Calu3 (cell line): ENCODE results near the gene SLC5A6. TPM values are rescaled to one million over a fixed set of nuclear protein-coding genes. Genes with fewer than 3 reads are reported as not detected.

Experiments used
- BruUV-seq: library from RNA; stranded (reverse); fragments of 400-500 nt; replicated peaks from 2 replicates; lab custom pipeline; 2021; lab: Mats Ljungman, UMichigan
- CTCF ChIA-PET: fragments of 300-600 bp; sonication (Branson Sonifier 250); formaldehyde crosslinking; loops from one replicate; lab custom pipeline; 2022; ENCODE audit warnings: antibody characterized with exemption; lab: Charles Lee
- DNase-seq: peaks from one replicate; pipeline ENCODE4 v3.0.0; 2022
- H3K27ac Mint-ChIP-seq: one replicate; pipeline ENCODE4 v1.8.0; 2022; ENCODE audit warnings: mixed read lengths; ENCODE audit not compliant: unreplicated experiment
- H3K27me3 Mint-ChIP-seq: one replicate; pipeline ENCODE4 v1.8.0; 2022; ENCODE audit warnings: mixed read lengths; ENCODE audit not compliant: unreplicated experiment
- H3K36me3 Mint-ChIP-seq: one replicate; pipeline ENCODE4 v1.8.0; 2022; ENCODE audit warnings: mild to moderate bottlenecking, moderate library complexity, mixed read lengths; ENCODE audit not compliant: insufficient read depth, unreplicated experiment
- H3K4me1 Mint-ChIP-seq: one replicate; pipeline ENCODE4 v1.8.0; 2022; ENCODE audit warnings: mild to moderate bottlenecking, low read depth, mixed read lengths; ENCODE audit not compliant: unreplicated experiment
- H3K4me3 Mint-ChIP-seq: one replicate; pipeline ENCODE4 v1.8.0; 2022; ENCODE audit warnings: mild to moderate bottlenecking, low read depth, moderate library complexity, mixed read lengths; ENCODE audit not compliant: unreplicated experiment
- H3K9me3 Mint-ChIP-seq: one replicate; pipeline ENCODE4 v1.8.0; 2022; ENCODE audit warnings: low read depth, mixed read lengths; ENCODE audit not compliant: unreplicated experiment
- intact Hi-C: fragments of 100-400 bp; cut with micrococcal nuclease; formaldehyde crosslinking; loops from one replicate; pipeline ENCODE4 v1.10.0; 2022; ENCODE audit not compliant: unreplicated experiment
- total RNA-seq: library from RNA; stranded (reverse); gene quantifications from 2 replicates; pipeline ENCODE4 v1.2.3, GENCODE V29; 2022
- TF ChIP-seq, protein P1 (sequence below): fragments of 200-600 bp; IDR thresholded peaks from one replicate; pipeline ENCODE4 v1.8.0; 2022; ENCODE audit warnings: antibody characterized with exemption; ENCODE audit not compliant: unreplicated experiment

SLC5A6 gene
- total RNA-seq, 1 experiment from 2014 or later: 39.6 TPM

GRCh38 chr2:27204566-27204965, 7.5 kb downstream of the SLC5A6 start:
- no peak for DNase-seq

GRCh38 chr2:27203741-27204140, 8.3 kb downstream of the SLC5A6 start:
- no TSS peak for BruUV-seq
- intact Hi-C loops: no loop called here
- no peak overlapping the region for H3K27ac Mint-ChIP-seq
- no peak overlapping the region for H3K4me3 Mint-ChIP-seq
- no peaks in the 10 kb centered on the region for H3K9me3 Mint-ChIP-seq
- peaks cover 18% of the 10 kb centered on the region for H3K36me3 Mint-ChIP-seq
- CTCF ChIA-PET: interaction anchor here (0.6 kb wide), 1 partner anchor 68 kb away, joined by 3 read pairs; no protein-coding TSS in a partner anchor
- H3K27me3 Mint-ChIP-seq: no peaks in the 10 kb centered on the region
- TF ChIP-seq, protein P1, sequence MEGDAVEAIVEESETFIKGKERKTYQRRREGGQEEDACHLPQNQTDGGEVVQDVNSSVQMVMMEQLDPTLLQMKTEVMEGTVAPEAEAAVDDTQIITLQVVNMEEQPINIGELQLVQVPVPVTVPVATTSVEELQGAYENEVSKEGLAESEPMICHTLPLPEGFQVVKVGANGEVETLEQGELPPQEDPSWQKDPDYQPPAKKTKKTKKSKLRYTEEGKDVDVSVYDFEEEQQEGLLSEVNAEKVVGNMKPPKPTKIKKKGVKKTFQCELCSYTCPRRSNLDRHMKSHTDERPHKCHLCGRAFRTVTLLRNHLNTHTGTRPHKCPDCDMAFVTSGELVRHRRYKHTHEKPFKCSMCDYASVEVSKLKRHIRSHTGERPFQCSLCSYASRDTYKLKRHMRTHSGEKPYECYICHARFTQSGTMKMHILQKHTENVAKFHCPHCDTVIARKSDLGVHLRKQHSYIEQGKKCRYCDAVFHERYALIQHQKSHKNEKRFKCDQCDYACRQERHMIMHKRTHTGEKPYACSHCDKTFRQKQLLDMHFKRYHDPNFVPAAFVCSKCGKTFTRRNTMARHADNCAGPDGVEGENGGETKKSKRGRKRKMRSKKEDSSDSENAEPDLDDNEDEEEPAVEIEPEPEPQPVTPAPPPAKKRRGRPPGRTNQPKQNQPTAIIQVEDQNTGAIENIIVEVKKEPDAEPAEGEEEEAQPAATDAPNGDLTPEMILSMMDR: no peak
- no peak for DNase-seq
- H3K4me1 Mint-ChIP-seq: no peaks in the 10 kb centered on the region

More at GRCh38 chr2:27204566-27204965, 7.5 kb downstream of the SLC5A6 start:
- intact Hi-C loops: no loop called here
- BruUV-seq: no TSS peak
- Mint-ChIP-seq H3K9me3 (no peaks in the 10 kb centered on the region), H3K4me1 (no peaks in the 10 kb centered on the region), H3K36me3 (peaks cover 12% of the 10 kb centered on the region), H3K4me3 (no peak overlapping the region), H3K27me3 (no peaks in the 10 kb centered on the region), H3K27ac (no peak overlapping the region)
- CTCF ChIA-PET: interaction anchor here (0.6 kb wide), 1 partner anchor 67 kb away, joined by 3 read pairs; no protein-coding TSS in a partner anchor
- TF ChIP-seq, protein P1: no peak

DNA sequence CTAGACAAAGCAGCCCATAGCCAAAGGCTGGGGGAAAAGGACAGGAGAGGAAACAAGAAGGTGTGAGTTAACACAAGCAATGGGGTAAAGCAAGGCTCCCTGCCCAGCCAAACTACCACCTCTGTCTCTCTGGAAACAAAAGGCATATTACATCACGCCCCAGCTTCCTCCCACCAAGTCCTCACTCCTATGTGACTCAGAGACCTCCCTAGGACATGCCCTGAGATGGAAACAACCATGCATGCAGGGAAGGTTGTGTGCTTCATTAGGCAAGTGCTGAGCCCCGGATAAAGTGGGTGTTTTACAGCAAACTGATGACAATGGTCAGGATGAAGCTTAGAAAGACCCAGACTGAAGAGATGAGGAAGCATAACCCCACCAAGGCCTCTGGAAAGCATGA, 9.2 kb downstream of the SLC5A6 start:
- no peak for DNase-seq
- intact Hi-C loops: no loop called here
- no TSS peak for BruUV-seq
- H3K27ac Mint-ChIP-seq: no peak overlapping the region
- CTCF ChIA-PET: interaction anchor here (1.5 kb wide), 1 partner anchor 11 kb away, joined by 3 read pairs; no protein-coding TSS in a partner anchor
- no peaks in the 10 kb centered on the region for H3K9me3 Mint-ChIP-seq
- TF ChIP-seq, protein P1: no peak
- no peaks in the 10 kb centered on the region for H3K27me3 Mint-ChIP-seq
- peaks cover 21% of the 10 kb centered on the region for H3K36me3 Mint-ChIP-seq
- H3K4me3 Mint-ChIP-seq: no peak overlapping the region
- no peaks in the 10 kb centered on the region for H3K4me1 Mint-ChIP-seq

DNA sequence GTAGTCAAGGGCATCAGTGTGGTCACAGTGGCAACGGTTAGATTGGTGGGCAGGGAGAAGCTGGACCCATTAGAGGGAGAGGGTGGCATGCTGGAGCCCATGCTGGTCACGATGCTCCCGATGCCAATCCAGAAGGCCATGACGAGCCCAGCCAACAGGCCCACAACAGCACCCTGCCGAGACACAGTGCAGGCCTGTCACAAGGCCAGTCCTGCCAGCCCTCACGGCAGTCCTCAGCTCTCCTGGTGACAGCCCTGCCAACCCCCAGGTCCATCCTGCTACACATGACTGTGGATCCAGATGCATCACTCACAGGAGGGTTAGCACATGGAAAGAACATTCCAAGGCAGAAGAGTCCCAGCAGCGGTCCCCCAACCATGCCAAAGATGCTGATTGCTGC, 10.4 kb downstream of the SLC5A6 start:
- Mint-ChIP-seq H3K27me3 (no peaks in the 10 kb centered on the region), H3K4me1 (no peaks in the 10 kb centered on the region), H3K27ac (no peak overlapping the region), H3K9me3 (no peaks in the 10 kb centered on the region), H3K36me3 (peaks cover 15% of the 10 kb centered on the region), H3K4me3 (no peak overlapping the region)
- TF ChIP-seq, protein P1: no peak
- BruUV-seq: no TSS peak
- intact Hi-C loops: no loop called here
- CTCF ChIA-PET: interaction anchor here (1.5 kb wide), 1 partner anchor 10 kb away, joined by 3 read pairs; no protein-coding TSS in a partner anchor
- DNase-seq: no peak
